GM12873 (cell line): ENCODE results near the gene KTN1.

Experiments
- TF ChIP-seq, protein P1 (sequence below): IDR thresholded peaks from 2 replicates; pipeline ENCODE4 v1.5.1; 2012; ENCODE audit warnings: low read depth, mild to moderate bottlenecking, moderate library complexity, low read length, control low read depth; ENCODE audit not compliant: insufficient read depth; ENCODE audit errors: missing control alignments

Gene KTN1

DNA sequence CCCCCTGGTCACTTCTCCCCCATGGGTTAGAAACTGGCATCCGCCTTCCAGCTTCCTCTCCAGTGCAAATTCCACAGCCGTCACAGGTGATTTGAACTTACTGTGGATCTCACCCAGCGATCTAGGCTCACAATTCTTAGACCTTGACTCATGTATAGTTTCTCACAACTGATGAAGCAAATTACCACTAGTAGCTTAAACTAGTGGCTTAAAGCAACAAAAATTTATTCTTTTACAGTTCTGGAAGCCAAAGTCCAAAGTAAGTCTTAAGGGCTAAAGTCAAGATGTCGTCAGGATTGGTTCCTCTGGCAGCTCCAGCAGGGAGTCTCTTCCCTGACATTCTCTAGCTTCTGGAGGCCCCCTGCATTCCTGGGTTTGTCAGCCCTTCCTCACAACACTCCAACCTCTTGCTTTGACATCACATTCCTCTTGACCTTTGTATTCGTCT, 117.4 kb downstream of the KTN1 start:
- TF ChIP-seq, protein P1, sequence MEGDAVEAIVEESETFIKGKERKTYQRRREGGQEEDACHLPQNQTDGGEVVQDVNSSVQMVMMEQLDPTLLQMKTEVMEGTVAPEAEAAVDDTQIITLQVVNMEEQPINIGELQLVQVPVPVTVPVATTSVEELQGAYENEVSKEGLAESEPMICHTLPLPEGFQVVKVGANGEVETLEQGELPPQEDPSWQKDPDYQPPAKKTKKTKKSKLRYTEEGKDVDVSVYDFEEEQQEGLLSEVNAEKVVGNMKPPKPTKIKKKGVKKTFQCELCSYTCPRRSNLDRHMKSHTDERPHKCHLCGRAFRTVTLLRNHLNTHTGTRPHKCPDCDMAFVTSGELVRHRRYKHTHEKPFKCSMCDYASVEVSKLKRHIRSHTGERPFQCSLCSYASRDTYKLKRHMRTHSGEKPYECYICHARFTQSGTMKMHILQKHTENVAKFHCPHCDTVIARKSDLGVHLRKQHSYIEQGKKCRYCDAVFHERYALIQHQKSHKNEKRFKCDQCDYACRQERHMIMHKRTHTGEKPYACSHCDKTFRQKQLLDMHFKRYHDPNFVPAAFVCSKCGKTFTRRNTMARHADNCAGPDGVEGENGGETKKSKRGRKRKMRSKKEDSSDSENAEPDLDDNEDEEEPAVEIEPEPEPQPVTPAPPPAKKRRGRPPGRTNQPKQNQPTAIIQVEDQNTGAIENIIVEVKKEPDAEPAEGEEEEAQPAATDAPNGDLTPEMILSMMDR, result no peak

DNA sequence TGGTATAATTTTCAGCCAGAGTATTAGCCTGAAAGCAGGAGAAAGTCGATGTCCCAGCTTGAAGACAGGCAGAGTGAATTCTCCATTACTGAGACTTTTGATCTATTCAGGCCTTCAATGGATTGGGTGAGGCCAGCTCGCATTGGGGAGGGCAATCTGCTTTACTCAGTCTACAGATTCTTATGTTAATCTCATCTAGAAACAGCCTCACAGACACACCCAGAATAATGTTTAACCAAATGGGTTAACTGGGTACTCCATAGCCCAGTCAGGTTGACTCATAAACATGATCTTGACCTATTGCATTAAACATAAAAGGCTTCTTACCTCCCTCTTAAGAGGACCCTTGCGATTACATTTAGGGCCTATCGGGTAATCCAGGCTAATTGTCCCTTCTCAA, 118.0 kb downstream of the KTN1 start:
- TF ChIP-seq, protein P1, result no peak

DNA sequence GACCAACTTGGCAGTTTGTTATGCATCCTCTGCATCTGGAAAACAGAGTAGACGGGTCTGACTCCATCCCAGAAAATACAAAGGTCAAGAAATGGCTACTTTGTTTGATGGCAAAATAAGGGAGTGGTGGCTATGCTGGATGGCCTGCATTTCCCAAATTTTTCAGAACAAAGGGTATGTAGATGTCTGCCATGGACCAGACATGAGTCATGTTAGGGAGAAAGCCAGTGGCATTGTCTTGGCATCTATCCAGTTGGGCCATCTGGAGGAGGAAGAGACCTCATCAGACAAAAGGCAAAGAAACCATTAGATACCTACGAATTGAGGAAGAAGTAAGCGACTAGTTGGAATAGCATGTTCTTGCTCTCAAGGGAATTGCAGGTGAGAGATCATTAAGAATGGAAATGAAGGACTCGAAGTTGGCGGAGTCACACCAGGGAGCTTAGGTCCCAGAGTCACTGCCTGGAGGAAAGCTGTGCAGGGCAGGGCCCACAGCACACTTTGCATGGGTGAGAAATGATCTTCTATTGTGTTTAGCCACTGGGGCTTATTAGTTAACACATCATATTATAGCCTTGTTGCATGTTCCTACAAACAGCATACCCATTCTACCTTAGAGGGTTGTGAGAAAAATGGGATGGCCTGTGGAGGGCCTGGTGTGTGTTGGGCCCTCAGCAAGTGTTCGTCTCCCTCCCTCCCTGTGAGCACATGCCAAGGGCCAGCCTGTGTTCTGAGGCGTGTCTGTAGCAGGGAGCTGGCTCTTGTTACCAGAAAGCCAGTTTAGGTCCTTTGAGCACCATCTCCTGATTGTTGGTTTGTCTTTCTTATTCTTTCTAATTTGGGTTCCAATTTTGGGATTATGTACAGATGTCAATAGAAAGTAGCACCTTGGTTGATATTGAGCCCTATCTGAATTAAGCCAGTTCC, 119.4 kb downstream of the KTN1 start:
- TF ChIP-seq, protein P1, result no peak

DNA sequence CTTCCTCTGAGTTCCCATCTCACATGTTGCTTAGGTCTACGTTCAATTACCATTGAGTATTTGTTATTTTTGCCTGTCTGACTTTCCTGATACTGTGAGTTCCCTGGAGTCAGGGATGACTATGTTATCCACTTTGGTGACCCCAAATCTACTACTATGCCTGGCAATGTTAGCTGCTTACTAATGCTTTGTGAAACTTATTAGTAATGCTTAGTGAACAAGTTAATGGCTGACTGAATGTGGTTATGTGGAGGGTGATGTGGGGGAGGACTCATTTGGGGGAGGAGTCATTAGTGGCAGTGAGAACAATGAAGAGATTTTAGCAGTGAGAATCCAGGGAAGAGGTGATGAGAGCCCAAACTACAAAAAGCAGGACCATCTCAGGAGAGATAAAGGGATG, 121.6 kb downstream of the KTN1 start:
- TF ChIP-seq, protein P1, result no peak

DNA sequence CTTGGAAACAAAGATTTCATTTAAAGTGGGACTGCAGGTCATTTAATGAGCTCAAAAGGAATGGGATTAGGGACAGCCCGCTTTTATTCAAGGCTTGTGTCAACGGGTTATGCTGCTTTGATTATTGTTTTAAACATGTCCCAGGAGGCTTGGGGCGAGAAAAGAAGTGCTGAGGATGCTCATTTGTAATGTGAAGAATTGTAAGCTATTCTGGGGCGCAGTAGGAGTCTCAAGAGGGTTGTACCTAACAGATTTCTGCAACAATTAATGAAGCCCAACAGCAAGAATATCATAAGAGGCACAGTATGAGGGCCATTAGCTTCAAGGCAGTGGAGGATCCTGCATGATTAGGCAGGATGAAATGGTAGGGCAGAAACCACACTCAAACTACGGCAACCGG, 122.5 kb downstream of the KTN1 start:
- TF ChIP-seq, protein P1, result no peak

DNA sequence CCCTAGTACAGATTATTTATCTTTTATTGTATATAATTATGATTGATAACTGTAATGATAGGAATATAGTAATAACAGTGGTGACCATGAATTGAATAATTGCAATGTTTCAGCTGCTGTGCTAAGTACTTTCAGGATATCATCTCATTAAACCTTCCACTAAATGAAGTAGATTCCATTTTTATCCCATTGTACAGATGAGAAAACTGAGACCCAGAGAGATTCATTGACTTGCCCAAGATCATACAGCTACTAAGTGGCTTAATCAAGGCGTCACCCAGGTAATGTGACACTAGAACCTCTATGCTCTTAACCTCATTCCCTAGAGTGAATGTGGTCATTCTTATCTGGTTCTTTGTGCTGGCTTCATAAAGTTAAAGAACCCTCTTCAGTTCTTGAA, 124.6 kb downstream of the KTN1 start:
- TF ChIP-seq, protein P1, result no peak

DNA sequence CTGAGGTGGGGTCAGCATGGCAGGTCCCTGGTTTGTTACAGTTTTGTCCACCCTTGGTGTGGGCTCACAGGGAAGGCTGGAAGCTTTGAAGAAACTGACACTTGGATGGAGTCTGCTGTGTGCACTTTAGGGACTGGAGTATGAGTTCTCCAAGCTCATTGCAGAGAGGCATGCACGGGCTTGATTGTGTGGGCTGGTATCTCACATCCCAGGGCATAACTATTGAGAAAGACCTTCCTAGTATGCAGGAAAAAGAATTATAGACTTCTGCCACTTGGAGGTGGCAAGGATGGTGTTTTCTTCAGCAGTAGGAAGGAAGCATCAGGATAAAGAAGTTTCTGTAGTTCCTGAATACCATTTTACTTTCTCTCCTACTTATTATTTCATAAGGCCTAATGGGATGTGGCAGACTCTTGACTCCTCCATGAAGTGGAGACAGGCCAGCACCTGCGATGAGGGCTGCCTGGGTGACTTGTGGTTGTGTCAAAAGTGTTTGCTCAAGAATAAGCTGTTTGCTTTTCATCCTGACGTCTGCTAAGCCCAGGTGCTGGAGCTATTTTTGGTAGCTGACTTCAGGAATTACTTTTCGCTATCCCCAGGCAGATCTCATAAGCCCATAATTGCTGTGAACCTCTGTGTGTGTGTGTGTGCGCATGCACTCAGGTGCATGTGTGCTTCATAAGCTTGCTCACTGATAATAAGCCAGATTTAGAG, 125.8 kb downstream of the KTN1 start:
- TF ChIP-seq, protein P1, result no peak
